H9 (cell line): ENCODE results near the gene MEDAG. TPM values are rescaled to one million over a fixed set of nuclear protein-coding genes. Genes with fewer than 3 reads are reported as not detected.

ENCODE experiments used
- DNase-seq: peaks from one replicate; pipeline ENCODE4 v3.0.0-alpha.2; 2017
- H2AFZ ChIP-seq: one replicate; pipeline ENCODE4 v1.6.1; 2013; ENCODE audit warnings: mild to moderate bottlenecking, low read length, control low read depth, moderate library complexity
- H2AK5ac ChIP-seq: 2 replicates; pipeline ENCODE4 v1.6.1; 2013; ENCODE audit warnings: low read length, control low read depth, mixed read lengths; ENCODE audit not compliant: insufficient read length
- H2BK120ac ChIP-seq: one replicate; pipeline ENCODE4 v1.6.1; 2013; ENCODE audit warnings: low read depth, mild to moderate bottlenecking, low read length, control low read depth, inconsistent platforms; ENCODE audit not compliant: poor library complexity, severe bottlenecking
- H2BK12ac ChIP-seq: 2 replicates; pipeline ENCODE4 v1.6.1; 2013; ENCODE audit warnings: low read length, control low read depth, mixed read lengths, low read depth; ENCODE audit not compliant: insufficient read length
- H2BK15ac ChIP-seq: 2 replicates; pipeline ENCODE4 v1.6.1; 2013; ENCODE audit warnings: low read depth, low read length, control low read depth
- H2BK20ac ChIP-seq: one replicate; pipeline ENCODE4 v1.6.1; 2013; ENCODE audit warnings: low read depth, mild to moderate bottlenecking, low read length, control low read depth, inconsistent platforms; ENCODE audit not compliant: poor library complexity, severe bottlenecking
- H2BK5ac ChIP-seq: 2 replicates; pipeline ENCODE4 v1.6.1; 2013; ENCODE audit warnings: low read length, control low read depth, mixed read lengths; ENCODE audit not compliant: insufficient read length
- H3K14ac ChIP-seq: 2 replicates; pipeline ENCODE4 v1.6.1; 2013; ENCODE audit warnings: low read length, control low read depth; ENCODE audit not compliant: insufficient read depth
- H3K18ac ChIP-seq: 2 replicates; pipeline ENCODE4 v1.6.1; 2013; ENCODE audit warnings: low read depth, mild to moderate bottlenecking, mixed read lengths, low read length, control low read depth; ENCODE audit not compliant: insufficient read length
- H3K23ac ChIP-seq: 2 replicates; pipeline ENCODE4 v1.6.1; 2013; ENCODE audit warnings: low read length, control low read depth, mixed read lengths, low read depth; ENCODE audit not compliant: insufficient read length
- H3K23me2 ChIP-seq: 2 replicates; pipeline ENCODE4 v1.6.1; 2013; ENCODE audit warnings: low read depth, mild to moderate bottlenecking, mixed read lengths, low read length, control low read depth; ENCODE audit not compliant: insufficient read length, poor library complexity, severe bottlenecking
- H3K27ac ChIP-seq: 2 replicates; pipeline ENCODE4 v1.5.1; 2013; ENCODE audit warnings: low read length, control low read depth, mixed read lengths, low read depth; ENCODE audit not compliant: insufficient read length
- H3K27me3 ChIP-seq: 2 replicates; pipeline ENCODE4 v1.6.1; 2013; ENCODE audit warnings: low read length, control low read depth, inconsistent platforms; ENCODE audit not compliant: insufficient read depth
- H3K4ac ChIP-seq: 2 replicates; pipeline ENCODE4 v1.6.1; 2013; ENCODE audit warnings: low read depth, mild to moderate bottlenecking, control low read depth, inconsistent platforms, low read length, moderate library complexity
- H3K4me1 ChIP-seq: 2 replicates; pipeline ENCODE4 v1.6.1; 2013; ENCODE audit warnings: low read length, control low read depth, inconsistent platforms; ENCODE audit not compliant: insufficient read depth
- H3K4me2 ChIP-seq: 2 replicates; pipeline ENCODE4 v1.6.1; 2013; ENCODE audit warnings: low read length, control low read depth, mixed read lengths; ENCODE audit not compliant: insufficient read length, insufficient read depth
- H3K56ac ChIP-seq: 2 replicates; pipeline ENCODE4 v1.6.1; 2013; ENCODE audit warnings: low read depth, mild to moderate bottlenecking, mixed read lengths, low read length, control low read depth; ENCODE audit not compliant: insufficient read length
- H3K79me1 ChIP-seq: 2 replicates; pipeline ENCODE4 v1.6.1; 2013; ENCODE audit warnings: low read depth, mild to moderate bottlenecking, moderate library complexity, low read length, control low read depth, inconsistent platforms; ENCODE audit not compliant: insufficient read depth, poor library complexity, severe bottlenecking
- H3K79me2 ChIP-seq: 2 replicates; pipeline ENCODE4 v1.6.1; 2013; ENCODE audit warnings: low read length, control low read depth, inconsistent platforms; ENCODE audit not compliant: insufficient read depth
- H3K9ac ChIP-seq: 2 replicates; pipeline ENCODE4 v1.6.1; 2013; ENCODE audit warnings: low read length, control low read depth, mixed read lengths; ENCODE audit not compliant: insufficient read length; ENCODE audit errors: extremely low read depth
- H3K9me3 ChIP-seq: one replicate; pipeline ENCODE4 v1.6.1; 2013; ENCODE audit warnings: low read depth, low read length, inconsistent platforms; ENCODE audit not compliant: control insufficient read depth
- H3T11ph ChIP-seq: one replicate; pipeline ENCODE4 v1.6.1; 2013; ENCODE audit warnings: mild to moderate bottlenecking, low read length, control low read depth, inconsistent platforms
- H4K20me1 ChIP-seq: one replicate; pipeline ENCODE4 v1.6.1; 2013; ENCODE audit not compliant: control insufficient read depth, insufficient read length, insufficient read depth
- H4K5ac ChIP-seq: 2 replicates; pipeline ENCODE4 v1.6.1; 2013; ENCODE audit warnings: low read depth, mild to moderate bottlenecking, mixed read lengths, low read length, control low read depth; ENCODE audit not compliant: insufficient read length
- H4K8ac ChIP-seq: replicated peaks from 2 replicates; pipeline ENCODE4 v1.6.1; 2013; ENCODE audit warnings: low read length, control low read depth, mixed read lengths, low read depth; ENCODE audit not compliant: insufficient read length
- H4K91ac ChIP-seq: 2 replicates; pipeline ENCODE4 v1.6.1; 2013; ENCODE audit warnings: low read depth, mild to moderate bottlenecking, moderate library complexity, mixed read lengths, low read length, control low read depth; ENCODE audit not compliant: insufficient read length
- H3K27ac Mint-ChIP-seq, 3 experiments: 2 replicates in 2 of 3; 3 replicates in 1 of 3; pipeline ENCODE4 v1.8.0; 2020 to 2021; ENCODE audit warnings: mixed read lengths in 3 of 3, mild to moderate bottlenecking in 1 of 3, moderate library complexity in 1 of 3
- H3K27me3 Mint-ChIP-seq: 2 replicates; pipeline ENCODE4 v1.8.0; 2021; ENCODE audit warnings: low read depth, mild to moderate bottlenecking, moderate library complexity, mixed read lengths
- H3K36me3 Mint-ChIP-seq, 3 experiments: 2 replicates in 2 of 3; 3 replicates in 1 of 3; pipeline ENCODE4 v1.8.0; 2020 to 2021; ENCODE audit warnings: low read depth in 3 of 3, mixed read lengths in 3 of 3; ENCODE audit not compliant: insufficient read depth in 1 of 3
- H3K4me1 Mint-ChIP-seq, 2 experiments: 2 replicates each; pipeline ENCODE4 v1.8.0; 2020; ENCODE audit warnings: mixed read lengths in 2 of 2
- H3K4me3 Mint-ChIP-seq, 2 experiments: 2 replicates in 1 of 2; 3 replicates in 1 of 2; pipeline ENCODE4 v1.8.0; 2020 to 2021; ENCODE audit warnings: mild to moderate bottlenecking in 2 of 2, mixed read lengths in 2 of 2, moderate library complexity in 1 of 2
- H3K9me3 Mint-ChIP-seq, 2 experiments: 2 replicates in 1 of 2; 3 replicates in 1 of 2; pipeline ENCODE4 v1.8.0; 2020; ENCODE audit warnings: mild to moderate bottlenecking in 2 of 2, mixed read lengths in 2 of 2, moderate library complexity in 1 of 2
- CTCF ChIP-seq: fragments of 200-600 bp; sonication (generic); conservative IDR thresholded peaks from 3 replicates; pipeline ENCODE4 v1.8.0; 2021; ENCODE audit warnings: antibody characterized with exemption, mild to moderate bottlenecking
- WGBS: extraction: QIAGEN DNeasy Blood & Tissue Kit; methylation state at CpG from one replicate; pipeline ENCODE4 v1.1.7; 2013; ENCODE audit warnings: missing lambda C conversion rate, low lambda C conversion rate, mixed read lengths; ENCODE audit not compliant: insufficient read length; ENCODE audit errors: extremely low coverage; 5-methylcytosine and 5-hydroxymethylcytosine counted together
- total RNA-seq: library from RNA; stranded (reverse); gene quantifications from 2 replicates; pipeline ENCODE4 v1.2.1, GENCODE V29; 2021

The MEDAG gene
- total RNA-seq, 1 experiment from 2014 or later = 0.87 TPM

DNA sequence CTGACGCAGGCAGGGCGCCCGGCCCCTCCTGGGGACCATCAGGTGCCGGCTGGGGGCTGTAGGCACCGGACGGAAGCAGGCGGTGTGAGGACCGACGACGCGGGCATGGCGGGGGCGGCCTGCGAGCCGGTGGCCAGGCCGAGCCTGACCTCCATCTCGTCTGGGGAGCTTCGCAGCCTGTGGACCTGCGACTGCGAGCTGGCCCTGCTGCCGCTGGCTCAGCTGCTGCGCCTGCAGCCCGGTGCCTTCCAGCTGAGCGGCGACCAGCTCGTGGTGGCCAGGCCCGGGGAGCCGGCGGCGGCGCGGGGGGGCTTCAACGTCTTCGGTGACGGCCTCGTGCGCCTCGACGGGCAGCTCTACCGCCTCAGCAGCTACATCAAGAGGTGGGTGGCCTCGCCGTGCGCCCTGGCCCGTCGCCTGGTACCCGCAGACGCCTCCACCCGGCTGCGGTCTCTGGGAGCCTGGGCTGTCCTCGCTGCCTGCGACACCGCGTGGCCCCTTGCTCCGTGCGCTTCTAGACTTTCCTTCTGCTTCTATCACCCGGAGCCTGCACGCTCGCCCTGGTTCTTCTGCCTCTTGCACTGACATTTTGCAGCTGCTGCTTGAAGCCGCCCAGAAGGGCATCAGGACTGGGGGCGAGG lies 460 bp downstream of the MEDAG start:
- no peak for TF ChIP-seq CTCF
- Histone ChIP-seq H3K27ac (no peak overlapping the region), H3K4ac (no peak overlapping the region), H2BK15ac (no peak overlapping the region), H3K56ac (no peak overlapping the region), H3K4me2 (peak overlapping the region; percentile 18), H3K23me2 (peaks cover 8% of the 10 kb centered on the region), H2BK20ac (no peak overlapping the region), H4K5ac (no peak overlapping the region), H4K91ac (no peak overlapping the region), H3K27me3 (peaks cover 10% of the 10 kb centered on the region; the same call in 1 of the 2 replicates), H4K20me1 (no peaks in the 10 kb centered on the region), H4K8ac (no peak overlapping the region), H3K4me1 (no peaks in the 10 kb centered on the region), H2BK5ac (no peak overlapping the region), H2AFZ (no peak overlapping the region), H3K18ac (no peak overlapping the region), H3K9me3 (no peaks in the 10 kb centered on the region), H3T11ph (no peak overlapping the region), H2BK12ac (no peak overlapping the region), H2BK120ac (no peak overlapping the region), H2AK5ac (no peak overlapping the region), H3K14ac (peak overlapping the region; percentile 67), H3K79me1 (no peaks in the 10 kb centered on the region), H3K79me2 (no peaks in the 10 kb centered on the region), H3K23ac (no peak overlapping the region), H3K9ac (no peak overlapping the region)
- Mint-ChIP-seq H3K27me3 (peaks cover 73% of the 10 kb centered on the region), H3K36me3 (no peaks in the 10 kb centered on the region), H3K4me3 (peak overlapping the region; percentile 42 to 67), H3K4me1 (peaks cover 4 to 6% of the 10 kb centered on the region in 2 experiments), H3K9me3 (no peaks in the 10 kb centered on the region), H3K27ac (no peak overlapping the region)
- no CpG with 5 or more reads among the region's 60 CpGs for WGBS
- peak; percentile 39 for DNase-seq
